ENCODE results near the gene WDR17.

- no peak for TF ChIP-seq POLR2A (IDR thresholded peaks at IDR 0.05; ENCODE audit: low read depth, low read length)
- no peak for TF ChIP-seq EZH2 (IDR thresholded peaks at IDR 0.05; ENCODE audit: borderline replicate concordance, low read depth, low read length, severe bottlenecking)
- no peak for TF ChIP-seq CTCF (IDR thresholded peaks at IDR 0.05; ENCODE audit: extremely low read depth in 1 of 2, insufficient read depth in 1 of 2, low read depth in 1 of 2, low read length in 2 of 2)
- TF ChIP-seq GATA2 (IDR thresholded peaks at IDR 0.05; ENCODE audit: insufficient read depth, insufficient read length, low read depth, low read length), result no peak
- TF ChIP-seq JUN (IDR thresholded peaks at IDR 0.05; ENCODE audit: borderline replicate concordance, insufficient read depth, insufficient read length, low read depth), result no peak
These were observed 19.1 kb downstream of the WDR17 start for GRCh38 chr4:176084769-176085168.

Data from endothelial cell of umbilical vein (primary cell).